ENCODE measurements around the gene SELENOS. TPM values are rescaled to one million over a fixed set of nuclear protein-coding genes. Genes with fewer than 3 reads are reported as not detected.
A peak's percentile ranks its signal among the peaks of the same experiment; 100 is the strongest.

Gene SELENOS
- total and polyA plus RNA-seq, 12 donors: 47.7 to 205 (median 81.6) TPM

DNA sequence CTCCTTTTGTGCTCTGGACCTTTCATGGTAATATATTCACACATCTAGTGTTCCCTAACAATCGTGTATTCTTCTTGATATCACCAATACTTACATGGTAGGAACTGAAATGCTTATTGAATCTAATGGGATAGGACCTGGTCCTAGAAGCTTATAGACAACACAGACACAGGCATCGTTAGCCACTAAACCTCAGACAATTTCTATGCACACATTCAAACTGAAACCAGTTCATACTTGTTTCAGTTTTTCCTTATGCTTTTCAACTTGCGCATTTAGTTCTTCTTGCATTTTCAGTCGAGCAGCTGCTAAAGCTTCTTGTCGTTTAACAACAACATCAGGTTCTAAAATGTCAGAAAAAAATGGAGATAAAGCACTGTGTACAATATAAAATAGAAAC is 2.3 kb downstream of the SELENOS start:
- H3K27ac ChIP-seq: no peak overlapping the region
- TF ChIP-seq, protein P1, sequence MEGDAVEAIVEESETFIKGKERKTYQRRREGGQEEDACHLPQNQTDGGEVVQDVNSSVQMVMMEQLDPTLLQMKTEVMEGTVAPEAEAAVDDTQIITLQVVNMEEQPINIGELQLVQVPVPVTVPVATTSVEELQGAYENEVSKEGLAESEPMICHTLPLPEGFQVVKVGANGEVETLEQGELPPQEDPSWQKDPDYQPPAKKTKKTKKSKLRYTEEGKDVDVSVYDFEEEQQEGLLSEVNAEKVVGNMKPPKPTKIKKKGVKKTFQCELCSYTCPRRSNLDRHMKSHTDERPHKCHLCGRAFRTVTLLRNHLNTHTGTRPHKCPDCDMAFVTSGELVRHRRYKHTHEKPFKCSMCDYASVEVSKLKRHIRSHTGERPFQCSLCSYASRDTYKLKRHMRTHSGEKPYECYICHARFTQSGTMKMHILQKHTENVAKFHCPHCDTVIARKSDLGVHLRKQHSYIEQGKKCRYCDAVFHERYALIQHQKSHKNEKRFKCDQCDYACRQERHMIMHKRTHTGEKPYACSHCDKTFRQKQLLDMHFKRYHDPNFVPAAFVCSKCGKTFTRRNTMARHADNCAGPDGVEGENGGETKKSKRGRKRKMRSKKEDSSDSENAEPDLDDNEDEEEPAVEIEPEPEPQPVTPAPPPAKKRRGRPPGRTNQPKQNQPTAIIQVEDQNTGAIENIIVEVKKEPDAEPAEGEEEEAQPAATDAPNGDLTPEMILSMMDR (IDR thresholded peaks at IDR 0.05): no peak
- TF ChIP-seq POLR2A (IDR thresholded peaks at IDR 0.05): no peak
- no peak for DNase-seq
- WGBS, 4 donors: 83 to 88% (median 86%) methylated on average over 5 of the region's 5 CpGs
- intact Hi-C loops (cut with DNase I): no loop called here
- no peaks in the 10 kb centered on the region for H3K27me3 ChIP-seq
- no peaks in the 10 kb centered on the region for H3K9me3 ChIP-seq (replicated peaks in 1 of 3)
- no peak overlapping the region for H3K4me3 ChIP-seq
- peaks cover 0 to 58% of the 10 kb centered on the region in 2 donors for H3K36me3 ChIP-seq (replicated peaks in 1 of 2)
- H3K4me1 ChIP-seq (replicated peaks in 1 of 2): peaks cover 9 to 16% of the 10 kb centered on the region in 2 donors

DNA sequence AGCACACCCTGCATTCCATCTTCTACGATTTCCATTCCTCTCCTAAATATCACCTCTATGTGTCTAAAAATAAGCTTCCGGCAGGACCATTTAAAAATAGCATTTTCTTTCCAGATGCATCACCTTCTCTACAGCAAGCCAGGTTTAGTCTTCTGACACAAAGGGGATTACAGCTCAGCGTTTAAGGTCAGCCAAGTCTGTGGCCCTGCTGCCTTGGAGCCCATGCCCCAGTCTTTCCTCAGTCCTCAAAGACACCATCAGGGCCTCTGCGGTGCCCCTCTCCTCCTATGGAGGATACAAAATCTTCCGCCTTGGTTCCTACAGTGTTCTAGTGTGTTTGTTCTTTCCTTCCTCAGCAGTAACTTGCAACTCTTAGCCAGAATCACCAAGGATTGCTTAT is 3.8 kb downstream of the SELENOS start:
- TF ChIP-seq, protein P1 (IDR thresholded peaks at IDR 0.05): no peak
- TF ChIP-seq POLR2A (IDR thresholded peaks at IDR 0.05): no peak
- Histone ChIP-seq H3K4me3 (no peak overlapping the region), H3K36me3 (replicated peaks in 1 of 2) (peaks cover 0 to 59% of the 10 kb centered on the region in 2 donors), H3K9me3 (replicated peaks in 1 of 3) (no peaks in the 10 kb centered on the region), H3K4me1 (replicated peaks in 1 of 2) (peaks cover 9 to 16% of the 10 kb centered on the region in 2 donors), H3K27ac (no peak overlapping the region), H3K27me3 (no peaks in the 10 kb centered on the region)
- DNase-seq: peak in 1 of 7 donors; percentile 33
- intact Hi-C loops (cut with DNase I): no loop called here
- 73 to 91% (median 75%) methylated on average over 5 of the region's 5 CpGs for WGBS, 4 donors

DNA sequence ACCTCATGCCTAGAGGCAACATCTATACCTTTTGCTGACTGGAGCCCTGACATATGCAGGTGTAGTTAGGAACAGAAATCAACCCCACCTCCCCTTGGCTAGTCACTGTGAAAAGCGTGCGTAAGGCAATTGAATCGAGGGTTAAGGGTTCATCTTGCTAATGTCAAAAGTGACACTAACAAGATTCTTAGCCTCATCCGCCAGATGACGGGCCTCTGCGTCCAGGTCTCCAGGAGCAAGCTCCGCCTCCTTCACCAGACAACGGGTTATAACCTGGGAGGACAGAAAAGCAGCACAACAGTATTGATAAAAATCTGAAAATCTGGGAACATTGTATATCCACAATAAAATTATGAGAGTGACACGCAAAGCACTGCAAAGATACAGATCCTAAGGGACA is 4.7 kb downstream of the SELENOS start:
- no peaks in the 10 kb centered on the region for H3K27me3 ChIP-seq
- no peaks in the 10 kb centered on the region for H3K9me3 ChIP-seq (replicated peaks in 1 of 3)
- H3K36me3 ChIP-seq (replicated peaks in 1 of 2): peaks cover 0 to 59% of the 10 kb centered on the region in 2 donors
- H3K4me3 ChIP-seq: no peak overlapping the region
- intact Hi-C loops (cut with DNase I): no loop called here
- H3K27ac ChIP-seq: no peak overlapping the region
- DNase-seq: peak in 1 of 7 donors; percentile 82
- TF ChIP-seq, protein P1 (IDR thresholded peaks at IDR 0.05): no peak
- no peak for TF ChIP-seq POLR2A (IDR thresholded peaks at IDR 0.05)
- WGBS, 4 donors: 85 to 88% (median 86%) methylated on average over 9 of the region's 9 CpGs
- H3K4me1 ChIP-seq (replicated peaks in 1 of 2): peaks cover 9 to 13% of the 10 kb centered on the region in 2 donors

DNA sequence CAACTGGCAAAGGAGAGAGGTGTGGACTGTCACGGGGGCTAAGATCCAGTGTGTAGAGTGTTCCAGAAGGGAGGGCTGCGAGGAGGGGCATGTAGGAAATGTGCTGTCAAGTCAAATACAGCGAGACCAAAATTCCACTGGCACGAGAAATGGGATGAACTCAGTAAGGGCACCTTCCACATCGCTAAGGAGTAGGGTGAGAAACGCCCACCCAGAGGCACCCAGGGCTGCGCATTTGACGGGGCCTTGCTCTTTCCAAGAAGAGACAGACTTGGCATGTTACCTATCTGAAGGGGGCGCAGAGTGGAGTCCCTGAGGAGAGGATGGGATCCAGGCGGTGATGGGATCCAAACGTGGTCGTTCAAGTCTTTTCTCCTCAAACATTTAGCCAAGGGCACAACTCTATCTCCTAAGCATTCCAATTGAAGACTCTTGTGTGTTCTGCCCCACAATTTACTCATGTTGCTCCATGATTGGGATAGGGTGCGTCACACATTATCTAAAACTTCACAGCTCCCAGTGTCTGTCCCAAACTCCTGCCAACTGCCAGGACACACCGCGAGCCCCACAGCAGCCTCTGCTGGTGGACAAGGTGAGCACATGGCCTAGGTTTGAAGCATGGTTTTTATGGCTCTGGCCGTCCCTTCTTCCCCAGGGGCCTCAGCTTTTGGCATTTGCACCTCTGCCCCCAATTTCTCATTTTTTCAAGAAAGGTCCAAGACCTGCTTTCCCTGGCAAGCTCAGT is 7.6 kb downstream of the SELENOS start:
- no peaks in the 10 kb centered on the region for H3K4me1 ChIP-seq (replicated peaks in 1 of 2)
- 89 to 93% (median 91%) methylated on average over 16 of the region's 16 CpGs for WGBS, 4 donors
- intact Hi-C loops (cut with DNase I): loop anchor here in 1 of 2 donors (10.0 kb wide), 1 partner anchor 155 kb away; no protein-coding TSS in a partner anchor
- peak in 1 of 7 donors; percentile 46 for DNase-seq
- no peaks in the 10 kb centered on the region for H3K9me3 ChIP-seq (replicated peaks in 1 of 3)
- no peak overlapping the region for H3K27ac ChIP-seq
- no peak overlapping the region for H3K4me3 ChIP-seq
- peaks cover 0 to 54% of the 10 kb centered on the region in 2 donors for H3K36me3 ChIP-seq (replicated peaks in 1 of 2)
- TF ChIP-seq, protein P1 (IDR thresholded peaks at IDR 0.05): peak in 3 of 6 experiments; percentile 10 to 20 (median 18)
- no peak for TF ChIP-seq POLR2A (IDR thresholded peaks at IDR 0.05)
- no peaks in the 10 kb centered on the region for H3K27me3 ChIP-seq

All from adrenal gland (tissue), 12 donors.